NCI-H446 treated with DMSO at 0.1 percent for 48 hours (cell line): ENCODE data around the gene ATXN7L3.
"Not testable (repeated sequence)": the region's sequence is repeated elsewhere in the genome, so short reads cannot be mapped to it uniquely, and the experiment has no call there.

ENCODE experiments used
- DNase-seq: peaks from one replicate; lab custom pipeline; 2025; lab: John Stamatoyannopoulos, UW

ATXN7L3 gene

DNA sequence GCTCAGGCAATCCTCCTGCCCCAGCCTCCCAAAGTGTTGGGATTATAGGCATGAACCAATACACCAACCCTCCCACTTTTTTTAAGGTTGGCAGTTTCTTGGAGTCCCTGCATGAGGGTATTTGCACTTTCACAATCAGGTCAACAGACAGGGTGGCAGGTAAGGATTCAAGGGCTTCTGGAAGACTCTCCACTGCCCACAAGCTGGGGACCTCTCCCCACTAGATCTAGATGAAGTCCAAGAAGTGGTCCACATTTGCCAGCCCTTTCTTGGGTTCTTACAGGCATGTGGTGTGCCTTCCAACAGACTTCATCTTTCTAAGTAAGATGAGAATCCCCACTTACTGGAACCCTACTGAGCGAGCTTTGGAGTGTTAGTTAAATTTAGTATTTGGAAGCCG lies 25.3 kb downstream of the ATXN7L3 start:
- no peak for DNase-seq

DNA sequence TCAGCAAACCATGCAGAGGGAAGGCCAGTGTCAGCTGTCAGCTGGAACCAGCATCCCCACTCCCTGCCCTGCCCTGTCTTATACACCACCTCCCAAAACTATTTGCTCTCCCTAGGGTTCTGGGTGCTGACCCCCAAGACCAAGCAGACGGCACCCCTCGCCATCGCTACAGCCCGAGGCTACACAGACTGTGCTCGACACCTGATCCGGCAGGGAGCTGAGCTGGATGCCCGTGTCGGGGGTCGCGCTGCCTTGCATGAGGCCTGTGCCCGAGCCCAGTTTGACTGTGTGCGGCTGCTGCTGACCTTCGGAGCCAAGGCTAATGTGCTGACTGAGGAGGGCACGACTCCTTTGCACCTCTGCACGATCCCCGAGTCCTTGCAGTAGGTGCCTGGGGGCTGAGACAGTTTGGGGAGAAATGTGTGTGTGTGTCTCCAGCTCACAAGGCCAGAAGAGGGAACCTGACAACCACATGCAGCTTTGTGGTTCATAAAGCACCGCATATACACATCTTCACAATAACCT lies 27.7 kb downstream of the ATXN7L3 start:
- DNase-seq: no peak

DNA sequence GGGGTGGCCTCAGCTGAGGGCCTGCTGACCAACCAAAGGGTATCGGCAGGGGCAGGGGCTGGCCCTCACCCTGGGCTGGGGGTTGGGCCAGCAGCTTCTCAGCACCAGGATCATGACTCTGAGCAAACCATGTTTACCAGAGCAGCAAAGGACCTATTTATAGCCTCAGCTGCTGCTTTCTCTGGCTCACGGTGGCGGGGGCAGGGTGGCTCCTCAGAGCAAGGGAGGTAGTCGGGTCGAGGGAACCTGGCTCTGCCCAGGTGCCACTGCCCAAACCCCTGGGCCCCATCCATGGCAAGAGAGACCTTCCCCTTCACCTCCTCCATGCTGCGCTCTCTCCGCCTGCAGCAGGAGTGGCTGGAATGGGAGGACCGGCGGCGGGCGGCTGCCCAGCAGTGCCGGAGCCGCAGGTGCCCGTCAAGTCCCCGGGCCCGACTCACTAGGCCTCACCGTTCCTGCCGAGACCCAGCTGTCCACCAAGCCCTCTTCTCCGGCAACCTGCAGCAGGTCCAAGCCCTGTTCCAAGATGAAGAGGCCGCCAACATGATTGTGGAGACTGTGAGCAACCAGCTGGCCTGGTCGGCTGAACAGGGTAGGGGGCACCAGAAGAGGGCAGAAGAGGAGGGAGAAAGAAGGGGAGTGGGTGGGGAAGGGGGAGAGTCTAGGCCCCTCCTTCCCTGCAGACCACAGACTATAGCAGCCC lies 29.0 kb downstream of the ATXN7L3 start, which contains the start of gene ASB16:
Gene ASB16, plus strand, starts transcription at position 206 of the 703 bp plus-strand sequence. Its CDS starts 86 bp downstream, at position 292.
- no peak for DNase-seq

DNA sequence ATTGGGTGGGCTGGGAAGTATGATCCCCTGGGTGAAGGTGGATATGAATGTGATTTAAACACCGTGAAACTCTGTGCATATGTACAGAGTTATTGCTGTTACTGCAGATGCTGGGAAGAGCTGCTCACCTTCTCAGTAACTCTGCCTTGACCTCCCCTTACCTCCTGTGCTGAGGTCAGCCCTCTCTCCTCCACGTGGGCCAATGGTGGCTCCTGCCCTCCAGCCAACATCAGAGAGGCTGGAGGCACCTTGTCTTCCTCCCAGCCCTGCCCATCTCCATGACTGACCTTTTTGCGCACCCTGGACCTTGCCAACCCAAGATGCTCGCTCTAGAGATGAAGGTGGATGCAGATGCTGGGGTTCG lies 29.6 kb downstream of the ATXN7L3 start:
- DNase-seq: no peak

DNA sequence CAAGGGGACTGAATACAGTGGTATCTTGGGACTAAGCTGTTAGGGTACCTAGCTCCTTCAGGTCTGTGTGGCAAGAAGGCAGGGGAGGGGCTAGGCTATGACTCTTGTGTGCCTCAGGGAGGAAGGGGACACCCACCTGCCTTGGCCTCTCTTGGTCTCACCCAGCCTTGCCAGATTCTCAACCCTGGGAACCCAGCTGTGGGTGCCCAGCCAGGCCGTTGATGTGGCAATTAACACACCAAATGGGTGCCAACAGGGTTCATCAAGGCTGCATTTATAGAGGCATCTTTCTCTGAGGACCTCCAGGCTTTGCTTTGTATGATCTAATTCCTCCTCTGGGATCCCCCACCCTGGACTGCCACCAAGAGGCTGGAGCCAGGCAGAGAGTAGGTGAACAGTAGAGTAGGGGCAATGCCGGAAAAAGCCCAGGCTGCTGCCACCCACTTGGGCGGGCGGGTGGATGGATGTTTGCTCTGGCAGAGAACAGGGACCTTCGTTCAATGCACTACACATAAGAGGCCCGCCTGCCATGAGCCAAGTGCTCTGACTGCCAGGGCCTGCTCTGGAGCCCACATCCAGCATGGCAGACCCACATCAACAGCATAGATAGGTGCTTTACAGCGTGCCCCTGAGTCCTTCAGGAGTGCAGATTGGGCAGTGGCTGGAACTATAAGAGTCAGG lies 32.4 kb downstream of the ATXN7L3 start:
- no peak for DNase-seq

DNA sequence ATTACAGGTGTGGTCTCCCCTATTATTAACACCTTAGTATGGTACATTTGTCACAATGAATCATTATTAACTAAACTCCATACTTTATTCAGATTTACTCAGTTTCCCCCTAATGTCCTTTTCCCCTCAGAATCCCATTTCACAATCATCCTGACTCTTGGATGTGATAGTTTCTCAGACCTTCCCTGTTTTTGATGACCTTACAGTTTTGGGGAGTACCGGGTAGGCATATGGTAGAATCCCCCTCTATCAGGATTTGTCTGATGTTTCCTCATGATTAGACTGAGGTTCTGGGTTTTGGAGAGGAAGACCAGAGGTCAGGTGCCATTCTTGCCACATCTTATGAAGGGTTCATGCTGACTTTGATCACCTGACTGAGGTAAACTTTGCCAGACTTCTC lies 35.2 kb downstream of the ATXN7L3 start:
- DNase-seq: no peak

DNA sequence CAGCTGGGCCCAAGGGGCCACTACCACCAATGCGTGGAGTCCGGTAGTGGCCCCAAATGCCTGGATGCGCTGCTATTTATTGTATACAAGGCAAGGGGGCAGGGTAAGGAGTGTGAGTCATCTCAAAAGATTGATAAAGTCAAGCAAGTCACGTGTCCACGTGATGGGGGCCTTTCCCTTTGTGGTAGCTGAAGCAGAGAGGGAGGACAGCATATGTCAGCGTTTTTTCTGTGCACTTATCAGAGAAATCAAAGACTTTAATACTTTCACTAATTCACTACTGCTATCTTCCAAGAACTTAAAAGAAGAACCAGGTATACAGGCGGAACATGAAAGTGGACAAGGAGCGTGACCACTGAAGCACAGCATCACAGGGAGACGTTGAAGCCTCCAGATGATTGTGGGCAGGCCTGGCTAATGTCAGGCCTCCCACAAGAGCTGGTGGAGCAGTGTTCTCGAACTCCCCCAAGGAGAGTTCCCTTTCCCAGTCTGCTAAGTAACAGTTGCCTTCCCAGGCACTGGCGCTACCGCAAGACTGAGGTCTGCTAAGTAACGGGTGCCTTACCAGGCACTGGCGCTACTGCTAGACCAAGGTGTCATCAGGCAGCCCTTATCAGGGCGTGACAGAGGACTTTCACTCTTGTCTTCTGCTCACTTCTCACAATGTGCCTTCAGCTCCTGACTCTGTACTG lies 40.0 kb downstream of the ATXN7L3 start:
- no peak for DNase-seq

DNA sequence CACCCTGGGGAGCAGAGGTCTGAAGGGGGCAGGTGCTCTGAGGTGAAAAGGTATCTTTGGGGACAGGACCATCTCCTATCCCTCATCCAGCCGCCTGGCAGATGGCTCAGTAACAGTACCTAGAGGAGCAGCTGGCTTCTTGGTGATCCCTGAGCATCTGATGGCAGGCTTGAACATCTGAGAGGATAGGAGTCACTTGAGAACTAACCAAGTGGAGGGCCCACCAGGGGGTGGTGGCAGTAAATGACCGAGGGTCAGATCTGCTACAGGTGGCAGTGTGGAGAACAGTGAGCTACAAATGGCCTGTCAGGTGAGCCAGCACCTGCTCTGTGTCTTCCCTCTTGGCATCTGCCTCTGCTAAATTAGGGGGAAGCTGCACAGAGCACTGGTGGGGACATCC lies 44.2 kb downstream of the ATXN7L3 start:
- no peak for DNase-seq

DNA sequence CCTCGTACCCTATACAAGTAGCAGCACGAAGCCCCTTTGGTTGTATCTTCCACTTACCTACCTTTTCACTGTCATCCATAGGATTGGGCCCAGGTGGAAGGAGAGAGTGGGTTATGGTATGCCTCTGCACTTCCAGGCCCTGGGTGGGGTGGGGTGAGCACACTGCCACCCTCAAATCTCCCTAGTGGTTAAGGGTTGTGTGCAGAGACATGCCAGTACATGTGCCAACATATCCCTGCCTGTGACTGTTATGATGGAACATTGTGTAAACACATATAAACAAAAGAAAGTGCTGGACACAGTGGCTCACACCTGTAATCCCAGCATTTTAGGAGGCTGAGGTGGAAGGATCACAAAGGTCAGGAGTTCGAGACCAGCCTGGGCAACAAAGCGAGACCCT lies 46.8 kb downstream of the ATXN7L3 start:
- DNase-seq: no peak

DNA sequence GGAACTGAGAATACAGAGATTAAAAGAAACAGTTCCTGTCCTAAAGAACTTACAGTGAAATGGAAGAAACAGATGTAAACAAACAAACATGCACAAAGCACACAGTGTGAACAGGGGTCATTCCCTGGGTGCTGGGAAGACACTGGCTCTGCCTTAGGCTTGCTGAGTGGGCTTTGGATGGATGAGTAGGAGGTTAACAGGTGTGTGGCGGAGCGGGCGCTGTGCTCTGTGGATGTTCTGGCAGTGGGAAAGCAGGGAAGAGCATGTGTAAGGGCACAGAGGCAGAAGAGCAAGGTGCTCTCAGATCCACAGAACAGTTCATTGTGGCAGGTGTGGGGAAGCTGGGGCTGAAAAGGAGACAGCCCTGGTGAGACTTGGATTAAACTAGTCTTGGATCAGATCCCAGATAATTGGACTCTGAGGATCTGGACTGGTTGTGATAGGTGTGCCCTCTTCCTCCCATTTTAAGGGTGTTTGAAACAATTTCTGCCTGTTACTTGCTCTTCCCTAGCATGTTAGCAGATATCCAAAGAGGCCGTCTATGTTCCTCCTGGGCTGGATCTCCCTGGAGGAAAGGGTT lies 49.8 kb downstream of the ATXN7L3 start:
- DNase-seq: no peak

DNA sequence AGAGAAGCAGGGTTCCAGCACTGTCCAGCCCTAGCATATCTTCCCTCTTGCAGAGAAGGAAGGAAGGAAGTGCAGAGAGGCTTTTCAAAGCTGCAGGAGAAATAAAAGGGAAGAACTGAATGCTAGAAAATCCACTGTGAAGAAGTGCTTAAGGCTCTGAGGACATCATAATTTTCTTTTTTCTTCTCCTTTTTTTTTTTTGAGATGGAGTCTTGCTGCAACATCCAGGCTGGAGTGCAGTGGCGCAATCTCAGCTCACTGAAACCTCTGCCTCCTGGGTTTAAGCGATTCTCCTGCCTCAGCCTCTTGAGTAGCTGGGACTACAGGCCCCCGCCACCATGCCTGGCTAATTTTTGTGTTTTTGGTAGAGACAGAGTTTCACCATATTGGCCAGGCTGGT lies 50.6 kb downstream of the ATXN7L3 start:
- not testable (repeated sequence) for DNase-seq

DNA sequence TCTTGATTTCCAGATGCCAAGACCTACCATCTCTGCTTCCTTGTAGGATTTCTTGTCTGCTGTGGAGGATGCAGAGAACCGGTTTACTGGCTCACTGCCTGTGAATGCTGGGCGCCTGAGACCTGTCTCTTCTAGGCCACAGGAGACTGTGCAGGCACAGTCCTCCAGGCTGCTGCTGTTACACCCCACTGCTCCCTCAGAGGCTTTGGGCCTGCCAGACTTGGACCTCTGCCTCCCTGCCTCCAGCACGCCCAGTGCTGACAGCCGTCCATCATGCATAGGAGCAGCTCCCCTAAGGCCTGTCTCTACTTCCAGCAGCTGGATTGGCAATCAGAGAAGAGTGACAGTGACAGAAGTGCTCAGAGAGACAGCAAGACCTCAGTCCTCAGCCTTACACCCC lies 51.9 kb downstream of the ATXN7L3 start:
- DNase-seq: no peak

DNA sequence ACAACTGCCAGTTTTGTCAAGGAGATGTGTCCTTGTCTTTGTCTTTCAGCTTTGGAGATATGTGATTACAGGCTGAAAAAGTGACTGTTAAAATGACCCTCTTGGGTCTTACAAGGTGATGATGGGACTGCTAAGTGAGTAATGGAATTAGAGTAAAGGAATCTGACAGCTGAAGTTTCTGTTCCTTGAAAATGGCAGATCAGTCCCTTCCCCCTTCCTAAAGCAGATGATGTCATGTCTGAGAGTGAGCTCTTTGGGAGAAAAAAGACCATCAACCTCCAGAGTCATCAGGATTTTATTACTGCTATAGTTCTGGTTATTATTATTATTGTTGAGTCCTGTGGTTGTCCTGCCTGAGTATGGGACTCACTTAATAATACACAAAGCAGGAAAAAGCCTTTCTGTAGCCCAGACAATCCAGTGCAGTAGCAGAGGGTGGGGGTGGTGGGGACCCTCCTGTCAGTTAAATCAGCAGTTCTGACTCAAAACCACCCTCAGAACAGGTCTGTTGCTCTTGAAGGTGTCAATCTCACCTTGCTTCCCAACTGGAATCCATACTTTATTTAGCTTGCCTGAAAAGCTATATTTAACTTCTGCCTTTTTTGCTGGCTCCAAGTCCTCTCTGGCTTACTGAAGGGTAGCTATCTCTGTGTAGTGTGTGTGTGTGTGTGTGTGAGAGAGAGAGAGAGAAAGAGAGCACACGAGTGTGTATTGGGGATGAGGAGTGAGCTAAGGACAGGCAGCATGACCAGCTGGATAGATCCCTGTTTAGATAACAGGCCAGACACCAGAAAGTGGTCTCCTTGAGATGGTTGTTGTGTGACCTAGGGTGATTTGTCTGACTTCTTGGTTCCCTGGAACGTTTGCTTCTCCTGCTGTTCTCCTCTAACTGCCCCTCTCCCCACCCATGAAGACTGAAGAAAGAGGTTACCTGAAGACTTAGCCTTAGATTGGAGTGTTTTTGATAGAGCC lies 53.0 kb downstream of the ATXN7L3 start:
- no peak for DNase-seq

DNA sequence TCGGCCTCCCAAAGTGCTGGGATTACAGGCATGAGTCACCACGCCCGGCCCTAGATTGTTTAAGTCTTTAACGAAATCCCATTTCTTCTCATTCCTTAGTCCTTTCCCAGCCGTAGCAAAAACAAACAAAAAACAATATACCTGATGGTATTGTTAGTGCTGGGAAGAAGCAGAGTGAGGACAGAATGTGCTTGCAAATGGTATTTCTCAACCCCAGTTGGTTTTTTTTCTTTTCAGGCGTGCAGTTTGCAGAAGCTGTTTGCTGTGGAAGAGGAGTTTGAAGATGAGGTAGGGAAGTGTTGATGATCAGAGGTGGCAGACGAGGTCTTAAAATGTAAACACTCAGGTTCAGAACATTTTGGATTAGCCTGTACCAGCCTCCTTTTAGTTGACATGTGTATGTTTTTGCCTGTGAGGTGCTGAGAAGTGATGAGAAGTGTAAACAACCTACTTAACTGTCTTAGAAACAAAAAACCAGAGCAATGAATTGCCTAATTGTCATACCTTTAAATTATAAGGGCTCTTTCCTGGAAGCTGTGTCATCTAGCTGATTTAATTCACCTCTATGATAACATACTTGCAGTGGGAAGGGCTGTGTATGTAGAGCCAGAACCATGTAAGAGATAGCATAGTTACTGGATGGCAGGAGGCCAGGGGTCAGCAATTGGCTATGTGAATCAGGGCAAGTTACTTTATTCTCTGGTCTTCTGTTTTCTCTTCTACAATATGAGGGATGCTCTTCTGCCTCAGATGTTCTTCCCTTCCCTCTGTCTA lies 54.5 kb downstream of the ATXN7L3 start:
- DNase-seq: no peak

DNA sequence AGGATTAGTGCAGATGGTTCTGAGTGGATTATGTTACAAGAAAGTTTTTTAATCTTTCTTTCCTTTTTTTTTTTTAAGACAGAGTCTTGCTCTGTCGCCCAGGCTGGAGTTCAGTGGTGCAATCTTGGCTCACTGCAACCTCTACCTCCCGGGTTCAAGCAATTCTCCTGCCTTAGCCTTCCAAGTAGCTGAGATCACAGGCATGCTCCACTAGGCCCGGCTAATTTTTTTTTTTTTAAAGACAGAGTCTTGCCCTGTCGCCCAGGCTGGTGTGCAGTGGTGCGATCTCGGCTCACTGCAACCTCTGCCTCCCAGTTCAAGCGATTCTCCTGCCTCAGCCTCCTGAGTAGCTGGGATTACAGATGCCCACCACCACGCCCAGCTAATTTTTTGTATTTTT lies 55.8 kb downstream of the ATXN7L3 start:
- not testable (repeated sequence) for DNase-seq
